COLO668 (cell line): Measurements from ENCODE around the gene EIF4G1.

Source experiments
- DNase-seq: peaks from one replicate; lab custom pipeline; 2025; ENCODE audit not compliant: unreplicated experiment; lab: John Stamatoyannopoulos, UW

The EIF4G1 gene

DNA sequence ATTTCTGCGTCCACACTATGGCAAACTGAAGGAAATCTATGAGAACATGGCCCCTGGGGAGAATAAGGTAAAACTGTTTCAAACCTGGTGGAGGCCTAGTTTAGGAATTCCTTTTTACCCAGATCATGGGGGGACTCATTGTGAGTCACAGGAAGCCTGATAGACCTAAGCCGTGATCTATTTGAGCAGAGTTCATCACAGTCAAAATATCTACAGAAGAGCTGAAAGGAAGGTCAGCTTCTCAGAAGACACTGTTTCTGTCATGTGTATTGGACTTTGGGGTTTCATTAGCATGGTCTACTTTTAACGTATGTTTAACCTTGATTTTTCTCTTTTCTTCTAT is 14.1 kb upstream of the EIF4G1 start:
- no peak for DNase-seq

GRCh38 chr3:184305577-184305976 is 8.8 kb upstream of the EIF4G1 start:
- no peak for DNase-seq

DNA sequence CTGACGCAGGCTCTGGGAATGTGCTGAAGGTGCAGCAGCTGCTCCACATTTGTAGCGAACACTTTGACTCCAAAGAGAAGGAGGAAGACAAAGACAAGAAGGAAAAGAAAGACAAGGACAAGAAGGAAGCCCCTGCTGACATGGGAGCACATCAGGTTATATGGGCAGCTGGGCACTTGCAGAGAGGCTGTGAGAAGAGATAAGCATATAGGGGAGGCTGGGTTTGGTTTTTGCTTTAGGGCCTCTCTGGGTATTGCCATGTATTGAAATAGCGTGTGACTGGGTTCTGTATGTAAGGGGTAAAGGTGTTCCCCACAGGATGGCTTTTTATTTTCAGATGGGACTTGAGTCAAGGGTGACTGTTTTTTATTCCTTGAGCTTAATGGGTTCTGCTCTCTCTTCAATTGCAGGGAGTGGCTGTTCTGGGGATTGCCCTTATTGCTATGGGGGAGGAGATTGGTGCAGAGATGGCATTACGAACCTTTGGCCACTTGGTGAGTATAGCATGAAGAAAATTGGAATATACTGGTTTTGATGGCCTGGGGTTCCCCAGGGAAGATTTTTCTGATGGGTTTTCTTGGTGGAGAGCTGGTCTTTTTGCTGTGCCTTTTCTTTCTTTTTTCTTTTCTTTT is 7.9 kb upstream of the EIF4G1 start:
- no peak for DNase-seq

DNA sequence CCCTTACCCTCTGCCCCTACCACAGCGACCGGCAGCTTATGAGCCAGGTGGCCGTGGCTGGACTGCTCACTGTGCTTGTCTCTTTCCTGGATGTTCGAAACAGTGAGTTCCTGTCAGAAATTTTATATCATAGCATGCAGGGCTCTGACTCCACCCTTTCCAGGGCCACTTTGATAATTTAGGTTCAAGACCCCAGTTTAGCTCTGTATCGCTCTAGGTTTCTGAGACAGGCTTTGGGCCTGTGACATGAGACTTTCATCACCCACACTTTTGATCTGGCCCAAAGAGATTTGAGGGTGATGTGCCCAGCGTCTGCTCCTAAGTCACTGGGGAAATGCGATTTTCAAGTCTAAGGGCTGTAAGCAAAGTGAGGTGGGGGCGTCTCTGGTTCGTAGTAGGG is 6.5 kb upstream of the EIF4G1 start:
- DNase-seq = no peak

GRCh38 chr3:184308744-184309143 is 5.7 kb upstream of the EIF4G1 start:
- DNase-seq = no peak

DNA sequence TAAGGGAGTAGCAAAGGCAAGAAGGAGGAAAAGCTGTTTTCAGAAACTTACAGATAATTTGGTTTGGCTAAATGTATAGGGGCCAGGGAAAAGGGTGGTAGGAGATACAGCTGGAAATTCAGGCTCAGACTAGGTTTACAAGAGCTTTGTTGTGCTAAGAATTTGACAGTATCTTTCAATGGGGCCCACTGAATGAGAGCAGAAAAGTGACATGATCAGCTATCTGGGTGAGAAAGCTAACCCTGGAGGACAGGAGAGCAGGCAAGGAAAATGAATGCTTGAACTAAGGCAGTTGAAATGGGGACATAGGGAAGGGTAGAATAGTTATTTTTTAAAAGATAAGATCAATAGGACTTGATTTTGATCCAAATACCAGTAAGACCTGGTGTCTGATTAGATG is 2.8 kb upstream of the EIF4G1 start:
- DNase-seq = no peak

DNA sequence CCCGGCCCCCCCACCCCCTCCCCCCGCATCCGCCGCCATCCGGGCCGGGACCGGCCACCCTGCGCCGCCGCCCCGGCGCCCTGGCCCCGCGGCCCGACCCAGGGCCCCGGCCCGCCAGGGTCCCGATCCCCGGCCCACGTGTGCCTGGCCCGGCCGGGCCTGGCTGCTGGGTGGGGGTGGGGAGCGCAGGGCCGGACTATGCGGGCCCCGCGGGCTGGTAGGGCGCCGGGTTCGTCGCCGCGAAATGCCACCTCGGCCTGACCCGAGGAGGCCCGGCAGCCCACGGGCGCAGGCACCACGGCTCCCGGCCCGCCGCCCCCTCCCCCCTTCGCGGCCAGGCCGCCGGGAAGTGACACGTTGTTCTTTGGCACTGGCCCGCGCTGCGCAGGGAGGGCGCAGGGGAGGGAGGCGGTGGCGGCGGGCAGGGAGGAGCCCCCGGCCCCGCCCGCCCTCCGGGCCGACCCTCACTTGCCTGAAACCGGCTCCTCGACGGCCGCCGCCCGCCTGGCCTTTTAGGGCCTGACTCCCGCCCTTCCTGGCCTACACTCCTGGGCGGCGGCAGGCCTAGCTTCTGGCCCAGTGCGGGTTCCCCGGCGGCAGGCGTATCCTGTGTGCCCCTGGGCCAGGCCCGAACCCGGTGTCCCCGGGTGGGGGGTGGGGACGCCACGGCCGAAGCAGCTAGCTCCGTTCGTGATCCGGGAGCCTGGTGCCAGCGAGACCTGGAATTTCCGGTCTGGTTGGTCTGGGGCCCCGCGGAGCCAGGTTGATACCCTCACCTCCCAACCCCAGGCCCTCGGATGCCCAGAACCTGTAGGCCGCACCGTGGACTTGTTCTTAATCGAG is 515 bp downstream of the EIF4G1 start:
- DNase-seq = peak; percentile 69

DNA sequence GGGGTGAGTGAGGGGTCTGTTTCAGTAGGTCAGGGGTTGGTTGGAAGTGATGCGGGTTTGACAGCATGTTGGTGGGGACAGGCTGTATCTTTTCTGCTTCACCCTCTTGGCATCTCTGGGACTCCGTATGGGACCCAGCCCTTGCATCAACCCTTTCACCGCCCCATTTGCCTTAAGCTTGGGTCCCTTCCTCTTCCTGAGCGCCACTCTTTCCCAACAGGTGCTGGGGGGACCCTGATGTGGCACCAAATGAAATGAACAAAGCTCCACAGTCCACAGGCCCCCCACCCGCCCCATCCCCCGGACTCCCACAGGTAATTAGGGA is 1.1 kb downstream of the EIF4G1 start:
- no peak for DNase-seq

GRCh38 chr3:184315871-184316661 is 1.7 kb downstream of the EIF4G1 start:
- DNase-seq = no peak

DNA sequence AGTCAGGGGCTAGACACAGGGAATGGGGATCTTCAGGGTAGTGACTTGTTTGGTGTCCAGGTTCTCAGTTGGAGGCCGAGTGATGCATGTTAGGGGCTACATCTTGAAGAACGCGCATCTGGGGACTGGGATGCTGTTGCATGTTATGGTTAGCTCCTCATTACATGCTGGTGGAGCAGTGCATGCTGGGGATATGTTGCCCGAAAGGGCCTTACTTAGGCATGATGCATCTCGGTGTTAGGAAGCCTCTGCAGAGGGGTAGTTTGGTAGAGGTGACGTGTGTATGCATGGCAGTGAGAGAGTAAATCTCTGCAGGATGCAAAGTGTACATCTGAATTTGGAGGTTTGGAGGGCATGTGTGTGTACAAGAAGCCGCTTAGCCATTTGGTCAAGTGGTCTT is 2.4 kb downstream of the EIF4G1 start:
- no peak for DNase-seq

GRCh38 chr3:184317201-184317600 is 2.8 kb downstream of the EIF4G1 start:
- no peak for DNase-seq

DNA sequence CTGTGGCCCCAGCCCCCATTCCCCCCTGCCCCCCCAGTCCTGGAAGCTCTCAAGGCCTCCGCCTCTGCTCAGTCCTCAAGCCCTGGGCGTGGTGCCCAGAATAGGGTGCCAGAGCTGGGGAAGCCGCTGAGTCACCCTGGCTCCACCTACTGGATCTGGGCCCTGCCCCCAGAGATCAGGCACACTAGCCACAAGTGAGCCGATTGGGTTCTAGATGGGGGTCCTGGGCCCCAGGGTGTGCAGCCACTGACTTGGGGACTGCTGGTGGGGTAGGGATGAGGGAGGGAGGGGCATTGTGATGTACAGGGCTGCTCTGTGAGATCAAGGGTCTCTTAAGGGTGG is 5.7 kb downstream of the EIF4G1 start:
- peak; percentile 51 for DNase-seq

DNA sequence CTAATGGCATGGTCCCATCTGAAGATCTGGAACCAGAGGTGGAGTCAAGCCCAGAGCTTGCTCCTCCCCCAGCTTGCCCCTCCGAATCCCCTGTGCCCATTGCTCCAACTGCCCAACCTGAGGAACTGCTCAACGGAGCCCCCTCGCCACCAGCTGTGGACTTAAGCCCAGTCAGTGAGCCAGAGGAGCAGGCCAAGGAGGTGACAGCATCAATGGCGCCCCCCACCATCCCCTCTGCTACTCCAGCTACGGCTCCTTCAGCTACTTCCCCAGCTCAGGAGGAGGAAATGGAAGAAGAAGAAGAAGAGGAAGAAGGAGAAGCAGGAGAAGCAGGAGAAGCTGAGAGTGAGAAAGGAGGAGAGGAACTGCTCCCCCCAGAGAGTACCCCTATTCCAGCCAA is 7.3 kb downstream of the EIF4G1 start:
- no peak for DNase-seq

GRCh38 chr3:184322731-184323487 is 8.5 kb downstream of the EIF4G1 start:
- DNase-seq = no peak

GRCh38 chr3:184323696-184324095 is 9.3 kb downstream of the EIF4G1 start:
- DNase-seq = no peak

GRCh38 chr3:184325269-184325668 is 10.9 kb downstream of the EIF4G1 start:
- DNase-seq = no peak

DNA sequence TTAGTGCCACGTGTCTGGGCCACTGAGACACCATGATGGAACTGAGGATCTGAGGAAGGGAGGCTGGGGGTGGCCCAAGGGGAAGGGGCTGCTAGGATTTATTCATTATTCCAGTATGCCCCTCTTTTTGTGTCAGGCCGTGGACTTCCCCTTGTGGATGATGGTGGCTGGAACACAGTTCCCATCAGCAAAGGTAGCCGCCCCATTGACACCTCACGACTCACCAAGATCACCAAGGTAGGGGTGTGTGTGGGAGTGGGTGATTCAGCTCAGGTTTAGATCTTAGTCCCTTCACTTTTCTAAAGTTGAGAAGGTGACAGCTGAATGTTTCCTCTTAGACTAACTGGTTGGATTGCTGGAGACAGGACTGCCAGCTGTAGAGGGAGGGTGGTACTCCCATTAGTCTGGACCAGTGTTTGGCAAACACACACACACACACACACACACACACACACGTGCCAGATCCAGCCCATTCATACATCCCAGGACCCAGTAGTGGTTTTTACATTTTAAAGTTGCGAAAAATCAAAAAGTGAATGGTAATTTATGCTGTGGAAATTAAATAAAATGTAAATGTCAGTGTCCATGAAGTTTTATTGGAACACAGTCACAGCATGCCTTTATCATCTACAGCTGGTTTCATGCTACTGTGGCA is 11.4 kb downstream of the EIF4G1 start:
- DNase-seq = no peak

DNA sequence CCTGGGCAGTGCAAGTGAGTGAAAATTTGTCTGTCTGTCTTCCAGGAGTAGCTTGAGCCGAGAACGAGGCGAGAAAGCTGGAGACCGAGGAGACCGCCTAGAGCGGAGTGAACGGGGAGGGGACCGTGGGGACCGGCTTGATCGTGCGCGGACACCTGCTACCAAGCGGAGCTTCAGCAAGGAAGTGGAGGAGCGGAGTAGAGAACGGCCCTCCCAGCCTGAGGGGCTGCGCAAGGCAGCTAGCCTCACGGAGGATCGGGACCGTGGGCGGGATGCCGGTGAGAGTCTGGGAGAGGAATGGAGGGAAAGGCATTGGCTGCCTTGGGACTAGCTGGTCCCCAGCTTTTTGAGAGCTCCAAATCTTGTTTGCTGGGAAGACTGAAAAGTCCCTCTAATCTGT is 12.8 kb downstream of the EIF4G1 start:
- DNase-seq = no peak

GRCh38 chr3:184328516-184328915 is 14.1 kb downstream of the EIF4G1 start:
- DNase-seq = no peak

DNA sequence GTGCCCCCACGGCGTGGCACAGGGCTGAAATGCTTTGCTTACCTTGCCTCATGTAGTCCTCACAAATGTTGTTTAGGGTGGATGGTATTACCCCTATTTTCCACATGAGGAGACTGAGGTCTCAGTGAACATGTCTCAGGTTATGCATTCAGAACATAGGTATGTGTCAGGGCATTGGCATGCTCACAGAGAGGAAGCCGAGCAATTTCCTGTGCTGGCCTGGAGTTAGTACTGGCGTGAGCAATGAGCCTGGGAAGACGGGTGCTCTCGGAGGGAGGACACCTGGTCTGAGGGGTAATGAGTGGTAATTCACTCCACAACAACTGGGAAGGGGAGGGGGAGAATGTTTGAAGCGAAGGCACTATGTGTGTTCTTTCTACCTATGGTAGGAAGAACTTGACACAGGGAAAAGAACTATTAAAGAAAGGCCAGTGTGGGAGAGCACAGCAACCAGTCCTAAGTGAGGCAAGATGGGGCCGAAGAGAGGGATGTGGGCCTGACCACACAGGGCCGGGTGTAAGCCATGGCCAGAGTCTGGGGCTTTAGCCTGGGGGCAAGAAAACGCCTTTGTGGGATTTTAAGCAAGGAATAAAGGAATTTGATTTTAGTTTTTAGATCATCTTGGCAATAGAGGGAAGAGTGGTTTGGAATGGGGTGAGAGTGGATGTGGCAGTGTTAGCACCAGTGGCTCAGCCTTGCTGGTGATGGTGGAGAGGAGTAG is 18.1 kb downstream of the EIF4G1 start:
- DNase-seq = no peak
